Testis (tissue), 3 donors: ENCODE measurements around the gene KRT35. TPM values are rescaled to one million over a fixed set of nuclear protein-coding genes. Genes with fewer than 3 reads are reported as not detected.

Experiments
- DNase-seq: peaks from one replicate; pipeline ENCODE4 v3.0.0-alpha.2; 2019
- H3K27ac ChIP-seq, 2 donors: fragments of 200-600 bp; sonication (generic); one replicate each; pipeline ENCODE4 v1.5.1; 2019
- H3K27me3 ChIP-seq: fragments of 200-600 bp; sonication (generic); one replicate; pipeline ENCODE4 v1.5.1; 2019
- H3K36me3 ChIP-seq: fragments of 200-600 bp; sonication (generic); one replicate; pipeline ENCODE4 v1.5.1; 2017; ENCODE audit warnings: low read depth; ENCODE audit errors: missing control alignments
- H3K4me1 ChIP-seq: fragments of 200-600 bp; sonication (generic); one replicate; pipeline ENCODE4 v1.5.1; 2019
- H3K4me3 ChIP-seq, 2 donors: fragments of 200-600 bp; sonication (generic); one replicate each; pipeline ENCODE4 v1.5.1; 2017 to 2019
- H3K9me3 ChIP-seq: fragments of 200-600 bp; sonication (generic); one replicate; pipeline ENCODE4 v1.5.1; 2017
- POLR2A ChIP-seq: fragments of 450-650 bp; IDR thresholded peaks from one replicate; pipeline ENCODE4 v1.6.1; 2017; ENCODE audit warnings: antibody characterized with exemption, mild to moderate bottlenecking, moderate library complexity
- WGBS, 2 donors: methylation state at CpG; one replicate each; pipeline ENCODE4 v1.1.5; 2018; 5-methylcytosine and 5-hydroxymethylcytosine counted together
- intact Hi-C: fragments of 100-400 bp; cut with DNase I; formaldehyde crosslinking; loops from one replicate; pipeline ENCODE4 v1.15.1; 2023; ENCODE audit warnings: low total_unique reads
- polyA plus RNA-seq: library from polyadenylated mRNA; stranded (reverse); fragments of 350-450 nt; fragmentation: Illumina TruSeq; extraction: RNeasy Lipid Tissue Mini Kit (QIAGEN cat#74804); gene quantifications from one replicate; pipeline ENCODE4 v1.2.3, GENCODE V29; 2014; ENCODE audit warnings: low read depth, low replicate concordance; ENCODE audit not compliant: insufficient read depth
- total RNA-seq, 2 donors: library from RNA; depleted of rRNA; stranded (reverse); fragments of >200 nt; gene quantifications; one replicate each; pipeline ENCODE4 v1.2.3, GENCODE V29; 2016
- TF ChIP-seq, protein P1 (sequence below), 3 experiments: fragments of 450-650 bp in 2 of 3; fragments of 200-600 bp in 1 of 3; sonication (generic) in 1 of 3; IDR thresholded peaks; one replicate each; pipeline ENCODE4 v1.5.1; 2016 to 2019; ENCODE audit warnings: antibody characterized with exemption in 3 of 3, mild to moderate bottlenecking in 2 of 3, moderate library complexity in 1 of 3

Gene KRT35
- total and polyA plus RNA-seq, 3 donors from 2014 or later = 0.18 TPM; not detected in 2

DNA sequence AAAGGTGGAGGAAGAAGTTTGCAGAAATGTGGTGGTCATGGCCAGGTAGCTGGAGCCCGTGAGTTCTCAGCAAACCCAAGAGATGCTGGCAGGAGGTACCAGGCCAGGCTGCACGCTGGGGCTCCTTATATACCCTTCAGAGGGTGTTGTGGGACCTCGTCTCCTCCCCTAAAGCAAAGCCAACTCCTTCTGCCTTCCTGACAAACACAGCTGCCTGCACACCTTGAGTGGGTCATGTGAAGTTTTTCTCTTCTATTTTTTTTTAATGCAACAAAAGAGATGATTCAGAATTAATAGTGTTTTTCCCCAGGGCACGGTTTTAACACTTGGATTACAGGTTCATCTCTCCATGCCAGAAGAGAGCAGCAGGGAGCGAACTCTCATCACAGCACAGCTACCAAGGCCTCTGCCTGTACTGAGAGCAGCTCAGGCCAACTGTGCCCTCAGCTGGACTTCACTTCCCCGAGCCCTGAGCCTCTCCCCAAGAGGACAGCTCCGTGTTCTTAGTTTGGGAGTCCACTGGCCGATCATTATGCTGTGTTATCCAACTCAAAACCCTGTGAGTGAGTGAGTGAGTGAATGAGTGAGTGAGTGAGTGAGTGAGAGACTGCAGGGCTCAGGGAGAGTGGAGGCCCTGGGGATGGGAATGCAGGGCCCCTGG is 38.0 kb upstream of the KRT35 start, which contains the start of gene KRT15:
Gene KRT15, minus strand, starts transcription at position 102 of the 661 bp plus-strand sequence. Its CDS starts 63 bp downstream, at position 39.
- peaks cover 11% of the 10 kb centered on the region for H3K4me1 ChIP-seq
- DNase-seq = no peak
- H3K4me3 ChIP-seq = no peak within 1 kb of the TSS
- TF ChIP-seq, protein P1, sequence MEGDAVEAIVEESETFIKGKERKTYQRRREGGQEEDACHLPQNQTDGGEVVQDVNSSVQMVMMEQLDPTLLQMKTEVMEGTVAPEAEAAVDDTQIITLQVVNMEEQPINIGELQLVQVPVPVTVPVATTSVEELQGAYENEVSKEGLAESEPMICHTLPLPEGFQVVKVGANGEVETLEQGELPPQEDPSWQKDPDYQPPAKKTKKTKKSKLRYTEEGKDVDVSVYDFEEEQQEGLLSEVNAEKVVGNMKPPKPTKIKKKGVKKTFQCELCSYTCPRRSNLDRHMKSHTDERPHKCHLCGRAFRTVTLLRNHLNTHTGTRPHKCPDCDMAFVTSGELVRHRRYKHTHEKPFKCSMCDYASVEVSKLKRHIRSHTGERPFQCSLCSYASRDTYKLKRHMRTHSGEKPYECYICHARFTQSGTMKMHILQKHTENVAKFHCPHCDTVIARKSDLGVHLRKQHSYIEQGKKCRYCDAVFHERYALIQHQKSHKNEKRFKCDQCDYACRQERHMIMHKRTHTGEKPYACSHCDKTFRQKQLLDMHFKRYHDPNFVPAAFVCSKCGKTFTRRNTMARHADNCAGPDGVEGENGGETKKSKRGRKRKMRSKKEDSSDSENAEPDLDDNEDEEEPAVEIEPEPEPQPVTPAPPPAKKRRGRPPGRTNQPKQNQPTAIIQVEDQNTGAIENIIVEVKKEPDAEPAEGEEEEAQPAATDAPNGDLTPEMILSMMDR (IDR thresholded peaks at IDR 0.05) = no peak
- TF ChIP-seq POLR2A = no peak
- intact Hi-C loops = no loop called here
- H3K27me3 ChIP-seq = no peaks in the 10 kb centered on the region
- H3K27ac ChIP-seq = no peak within 1 kb of the TSS
- WGBS, 2 donors = 73 to 75% methylated on average over 8 of the region's 8 CpGs
- H3K36me3 ChIP-seq = no peaks in the 10 kb centered on the region
- no peaks in the 10 kb centered on the region for H3K9me3 ChIP-seq

DNA sequence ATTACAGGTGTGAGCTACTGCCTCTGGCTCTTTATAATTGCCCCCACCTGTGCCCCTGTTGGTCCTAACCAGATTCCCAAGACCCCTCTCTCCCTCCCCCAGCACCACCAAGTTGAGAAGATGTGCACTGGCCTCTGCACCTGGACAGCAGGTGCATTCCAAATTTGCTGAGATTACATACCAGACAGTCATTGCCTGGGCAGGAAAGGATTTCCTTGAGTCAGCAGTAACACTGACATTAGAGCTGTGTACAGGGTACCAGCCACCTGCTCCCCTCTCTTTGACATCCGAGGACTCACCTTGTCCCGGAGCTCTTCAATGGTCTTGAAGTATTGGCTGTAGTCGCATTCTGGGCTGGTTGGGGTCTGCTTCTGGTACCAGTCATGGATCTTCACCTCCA is 37.1 kb upstream of the KRT35 start:
- TF ChIP-seq, protein P1 (IDR thresholded peaks at IDR 0.05) = no peak
- no peak for TF ChIP-seq POLR2A
- Histone ChIP-seq H3K27ac (no peak overlapping the region), H3K36me3 (no peaks in the 10 kb centered on the region), H3K4me3 (no peak overlapping the region), H3K27me3 (no peaks in the 10 kb centered on the region), H3K4me1 (peaks cover 6% of the 10 kb centered on the region), H3K9me3 (no peaks in the 10 kb centered on the region)
- no peak for DNase-seq
- intact Hi-C loops = no loop called here
- WGBS, 2 donors = 98% methylated on average over 3 of the region's 3 CpGs; no CpG with 5 or more reads in 1 of the 2 donors

GRCh38 chr17:41516830-41517283 is 35.9 kb upstream of the KRT35 start:
- no peak overlapping the region for H3K27ac ChIP-seq
- H3K27me3 ChIP-seq = no peaks in the 10 kb centered on the region
- 90 to 92% methylated on average over 13 to 14 of the region's 14 CpGs for WGBS, 2 donors
- no peaks in the 10 kb centered on the region for H3K36me3 ChIP-seq
- intact Hi-C loops = no loop called here
- H3K4me3 ChIP-seq = no peak overlapping the region
- H3K9me3 ChIP-seq = no peaks in the 10 kb centered on the region
- TF ChIP-seq POLR2A = no peak
- TF ChIP-seq, protein P1 (IDR thresholded peaks at IDR 0.05) = no peak
- no peak for DNase-seq
- peaks cover 6% of the 10 kb centered on the region for H3K4me1 ChIP-seq

DNA sequence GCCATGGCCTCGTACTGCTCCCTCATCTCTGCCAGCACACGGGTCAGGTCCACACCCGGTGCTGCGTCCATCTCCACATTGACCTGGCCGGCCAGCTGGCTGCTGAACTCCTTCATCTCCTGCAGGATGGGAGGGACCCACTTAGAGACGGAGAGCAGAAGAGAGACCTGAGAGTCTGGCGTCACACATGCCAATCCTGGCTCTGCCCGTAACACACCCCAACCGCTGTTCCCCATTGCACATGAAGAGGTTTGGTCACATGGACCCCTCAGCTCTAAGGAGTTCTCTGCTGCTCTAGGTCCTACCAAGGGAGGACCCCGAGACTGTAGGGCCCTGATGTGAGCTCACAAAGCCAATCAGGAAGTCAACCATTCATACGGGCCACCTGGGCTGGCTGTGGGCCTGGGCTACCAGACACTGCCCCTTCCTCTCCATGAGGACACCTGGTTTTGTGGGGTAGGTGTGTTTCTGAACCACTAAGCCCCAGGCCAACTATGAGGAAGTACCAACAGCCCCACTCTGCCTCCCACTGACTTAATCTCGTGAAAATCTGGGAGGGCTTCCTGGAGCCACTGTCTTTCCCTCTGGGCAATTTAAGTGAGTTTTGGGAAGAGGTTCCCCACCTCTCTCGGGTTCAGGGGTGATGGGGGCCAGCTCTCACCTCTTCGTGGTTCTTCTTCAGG is 35.3 kb upstream of the KRT35 start:
- no peak for DNase-seq
- no peak overlapping the region for H3K4me3 ChIP-seq
- peaks cover 9% of the 10 kb centered on the region for H3K4me1 ChIP-seq
- no peaks in the 10 kb centered on the region for H3K27me3 ChIP-seq
- intact Hi-C loops = no loop called here
- TF ChIP-seq POLR2A = no peak
- TF ChIP-seq, protein P1 (IDR thresholded peaks at IDR 0.05) = no peak
- WGBS, 2 donors = 93 to 94% methylated on average over 12 to 14 of the region's 14 CpGs
- H3K27ac ChIP-seq = no peak overlapping the region
- H3K36me3 ChIP-seq = no peaks in the 10 kb centered on the region
- H3K9me3 ChIP-seq = no peaks in the 10 kb centered on the region
